ENCODE data around the gene CERS6. TPM values are rescaled to one million over a fixed set of nuclear protein-coding genes. Genes with fewer than 3 reads are reported as not detected.

The CERS6 gene
- total RNA-seq, 1 experiment from 2014 or later: 17.3 TPM

GRCh38 chr2:168811696-168812095, 355.6 kb downstream of the CERS6 start (continued):
- no peak for TF ChIP-seq MXD4 (CRISPR knock-in tag; IDR thresholded peaks at IDR 0.05; ENCODE audit: borderline replicate concordance)
- TF ChIP-seq TEAD4 (CRISPR knock-in tag; IDR thresholded peaks at IDR 0.05): no peak
- no peak for TF ChIP-seq ZNF512 (CRISPR knock-in tag; IDR thresholded peaks at IDR 0.05; ENCODE audit: borderline replicate concordance)
- no peak for TF ChIP-seq IRF1 (CRISPR knock-in tag; IDR thresholded peaks at IDR 0.05)
- TF ChIP-seq ZNF423 (CRISPR knock-in tag; IDR thresholded peaks at IDR 0.05): no peak

GRCh38 chr2:168814046-168814445, 358.0 kb downstream of the CERS6 start:
- Mint-ChIP-seq H3K27ac (no peak overlapping the region), H3K4me1 (peaks cover 26% of the 10 kb centered on the region), H3K36me3 (no peaks in the 10 kb centered on the region), H3K4me3 (no peak overlapping the region), H3K9me3 (no peaks in the 10 kb centered on the region), H3K27me3 (ENCODE audit: low read depth) (no peaks in the 10 kb centered on the region)
- ChIA-PET CTCF (no interaction called here), POLR2A (no interaction called here)
- DNase-seq (ENCODE audit: low spot score) (no peak), ATAC-seq (no peak)
- TF ChIP-seq NFATC4 (CRISPR knock-in tag; IDR thresholded peaks at IDR 0.05) (no peak), ESRRA (CRISPR knock-in tag; IDR thresholded peaks at IDR 0.05; ENCODE audit: borderline replicate concordance) (no peak), ZNF232 (CRISPR knock-in tag; IDR thresholded peaks at IDR 0.05) (no peak), ZNF532 (CRISPR knock-in tag; IDR thresholded peaks at IDR 0.05; ENCODE audit: borderline replicate concordance) (no peak), E2F4 (CRISPR knock-in tag; IDR thresholded peaks at IDR 0.05; ENCODE audit: borderline replicate concordance, low read depth) (no peak), TEAD4 (CRISPR knock-in tag; IDR thresholded peaks at IDR 0.05) (no peak), ZNF512 (CRISPR knock-in tag; IDR thresholded peaks at IDR 0.05; ENCODE audit: borderline replicate concordance) (no peak), RELA (CRISPR knock-in tag; IDR thresholded peaks at IDR 0.05; ENCODE audit: borderline replicate concordance) (no peak), NFYB (CRISPR knock-in tag; conservative IDR thresholded peaks at IDR 0.05; ENCODE audit: low read depth) (no peak), MLX (CRISPR knock-in tag; IDR thresholded peaks at IDR 0.05) (no peak), PRDM15 (CRISPR knock-in tag; IDR thresholded peaks at IDR 0.05) (no peak), ARID4B (CRISPR knock-in tag; IDR thresholded peaks at IDR 0.05; ENCODE audit: borderline replicate concordance) (no peak), TP53 (CRISPR knock-in tag; IDR thresholded peaks at IDR 0.05) (no peak)

All from WTC11 (cell line).